Measurements from ENCODE around the gene NSL1. TPM values are rescaled to one million over a fixed set of nuclear protein-coding genes. Genes with fewer than 3 reads are reported as not detected.

NSL1 gene
- total and polyA plus RNA-seq, 11 donors: 9.8 to 38.0 (median 24.9) TPM

- Histone ChIP-seq H3K36me3 (no peaks in the 10 kb centered on the region), H3K4me1 (peaks cover 0 to 29% (median 0%) of the 10 kb centered on the region in 12 donors), H3K27ac (no peak overlapping the region), H3K27me3 (no peaks in the 10 kb centered on the region), H3K9me3 (no peaks in the 10 kb centered on the region), H3K4me3 (no peak overlapping the region)
- DNase-seq (no peak), ATAC-seq (no peak)
- TF ChIP-seq, protein P1, sequence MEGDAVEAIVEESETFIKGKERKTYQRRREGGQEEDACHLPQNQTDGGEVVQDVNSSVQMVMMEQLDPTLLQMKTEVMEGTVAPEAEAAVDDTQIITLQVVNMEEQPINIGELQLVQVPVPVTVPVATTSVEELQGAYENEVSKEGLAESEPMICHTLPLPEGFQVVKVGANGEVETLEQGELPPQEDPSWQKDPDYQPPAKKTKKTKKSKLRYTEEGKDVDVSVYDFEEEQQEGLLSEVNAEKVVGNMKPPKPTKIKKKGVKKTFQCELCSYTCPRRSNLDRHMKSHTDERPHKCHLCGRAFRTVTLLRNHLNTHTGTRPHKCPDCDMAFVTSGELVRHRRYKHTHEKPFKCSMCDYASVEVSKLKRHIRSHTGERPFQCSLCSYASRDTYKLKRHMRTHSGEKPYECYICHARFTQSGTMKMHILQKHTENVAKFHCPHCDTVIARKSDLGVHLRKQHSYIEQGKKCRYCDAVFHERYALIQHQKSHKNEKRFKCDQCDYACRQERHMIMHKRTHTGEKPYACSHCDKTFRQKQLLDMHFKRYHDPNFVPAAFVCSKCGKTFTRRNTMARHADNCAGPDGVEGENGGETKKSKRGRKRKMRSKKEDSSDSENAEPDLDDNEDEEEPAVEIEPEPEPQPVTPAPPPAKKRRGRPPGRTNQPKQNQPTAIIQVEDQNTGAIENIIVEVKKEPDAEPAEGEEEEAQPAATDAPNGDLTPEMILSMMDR (IDR thresholded peaks at IDR 0.05): no peak
- TF ChIP-seq POLR2A (IDR thresholded peaks at IDR 0.05): no peak
- 78 to 85% (median 84%) methylated on average over 7 of the region's 7 CpGs for WGBS, 4 donors
- intact Hi-C loops (cut with DNase I): loop anchor here in 1 of 10 donors (5.0 kb wide), 1 partner anchor 269 kb away; no protein-coding TSS in a partner anchor
Measured at GRCh38 chr1:212688341-212689047, 103.1 kb downstream of the NSL1 start.

- Histone ChIP-seq H3K4me1 (peaks cover 0 to 36% (median 0%) of the 10 kb centered on the region in 12 donors), H3K9me3 (no peaks in the 10 kb centered on the region), H3K4me3 (no peak overlapping the region), H3K36me3 (no peaks in the 10 kb centered on the region), H3K27me3 (no peaks in the 10 kb centered on the region), H3K27ac (no peak overlapping the region)
- TF ChIP-seq POLR2A (IDR thresholded peaks at IDR 0.05): no peak
- TF ChIP-seq, protein P1 (IDR thresholded peaks at IDR 0.05): no peak
- DNase-seq (no peak), ATAC-seq (no peak)
- intact Hi-C loops (cut with DNase I): loop anchor here in 1 of 10 donors (5.0 kb wide), 1 partner anchor 269 kb away; no protein-coding TSS in a partner anchor
- WGBS, 4 donors: 95 to 98% (median 95%) methylated on average over 2 of the region's 2 CpGs
Measured at GRCh38 chr1:212687811-212688210, 103.8 kb downstream of the NSL1 start.

DNA sequence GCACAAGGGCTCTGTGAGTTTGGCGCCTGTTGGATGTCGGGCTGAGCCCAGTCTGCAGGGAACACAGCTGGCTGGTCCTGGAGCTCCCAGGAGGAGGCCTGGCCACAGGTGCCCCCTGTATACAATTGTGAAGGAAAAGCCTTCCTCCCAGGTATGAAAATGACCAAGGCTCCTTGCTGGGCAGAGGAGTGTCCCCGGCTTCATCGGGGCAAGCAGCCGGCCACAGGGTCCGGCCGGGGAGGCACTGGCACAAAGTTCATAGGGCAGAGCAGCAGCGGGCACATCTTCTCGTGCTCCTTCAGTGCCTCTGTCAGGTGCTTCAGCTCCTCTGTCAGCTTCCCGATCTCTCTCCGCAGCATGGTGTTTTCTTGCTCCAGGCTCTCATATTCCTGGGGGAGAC is 105.0 kb downstream of the NSL1 start:
- WGBS, 4 donors: 94 to 98% (median 96%) methylated on average over 11 of the region's 11 CpGs
- H3K9me3 ChIP-seq: no peaks in the 10 kb centered on the region
- H3K4me1 ChIP-seq: peaks cover 0 to 44% (median 0%) of the 10 kb centered on the region in 12 donors
- DNase-seq (no peak), ATAC-seq (no peak)
- TF ChIP-seq, protein P1 (IDR thresholded peaks at IDR 0.05): no peak
- TF ChIP-seq POLR2A (IDR thresholded peaks at IDR 0.05): no peak
- H3K27me3 ChIP-seq: no peaks in the 10 kb centered on the region
- no peak overlapping the region for H3K27ac ChIP-seq
- no peak overlapping the region for H3K4me3 ChIP-seq
- no peaks in the 10 kb centered on the region for H3K36me3 ChIP-seq
- intact Hi-C loops (cut with DNase I): loop anchor here in 1 of 10 donors (5.0 kb wide), 1 partner anchor 271 kb away; no protein-coding TSS in a partner anchor

GRCh38 chr1:212686069-212686468 is 105.5 kb downstream of the NSL1 start:
- DNase-seq (no peak), ATAC-seq (no peak)
- H3K9me3 ChIP-seq: no peaks in the 10 kb centered on the region
- H3K27me3 ChIP-seq: no peaks in the 10 kb centered on the region
- TF ChIP-seq, protein P1 (IDR thresholded peaks at IDR 0.05): no peak
- TF ChIP-seq POLR2A (IDR thresholded peaks at IDR 0.05): no peak
- H3K27ac ChIP-seq: no peak overlapping the region
- no peak overlapping the region for H3K4me3 ChIP-seq
- no peaks in the 10 kb centered on the region for H3K36me3 ChIP-seq
- H3K4me1 ChIP-seq: peaks cover 0 to 44% (median 0%) of the 10 kb centered on the region in 12 donors
- WGBS, 4 donors: 74 to 84% (median 79%) methylated on average over 3 of the region's 3 CpGs
- intact Hi-C loops (cut with DNase I): loop anchor here in 1 of 10 donors (5.0 kb wide), 1 partner anchor 271 kb away; no protein-coding TSS in a partner anchor

Measured in heart left ventricle (tissue), 16 donors.